Thyroid gland (tissue), 4 donors: ENCODE measurements around the gene KCNJ12.

ENCODE experiments used
- POLR2A ChIP-seq, 2 donors: fragments of 450-650 bp; IDR thresholded peaks; one replicate each; pipeline ENCODE4 v1.6.1; 2017; ENCODE audit warnings: antibody characterized with exemption in 2 of 2, mild to moderate bottlenecking in 2 of 2, moderate library complexity in 1 of 2
- TF ChIP-seq, protein P1 (sequence below), 6 experiments: fragments of 200-600 bp in 3 of 6; fragments of 450-650 bp in 3 of 6; sonication (generic) in 3 of 6; IDR thresholded peaks; one replicate each; pipeline ENCODE4 v1.5.1; 2016 to 2019; ENCODE audit warnings: antibody characterized with exemption in 6 of 6, mild to moderate bottlenecking in 2 of 6, inconsistent platforms in 1 of 6, moderate library complexity in 1 of 6

DNA sequence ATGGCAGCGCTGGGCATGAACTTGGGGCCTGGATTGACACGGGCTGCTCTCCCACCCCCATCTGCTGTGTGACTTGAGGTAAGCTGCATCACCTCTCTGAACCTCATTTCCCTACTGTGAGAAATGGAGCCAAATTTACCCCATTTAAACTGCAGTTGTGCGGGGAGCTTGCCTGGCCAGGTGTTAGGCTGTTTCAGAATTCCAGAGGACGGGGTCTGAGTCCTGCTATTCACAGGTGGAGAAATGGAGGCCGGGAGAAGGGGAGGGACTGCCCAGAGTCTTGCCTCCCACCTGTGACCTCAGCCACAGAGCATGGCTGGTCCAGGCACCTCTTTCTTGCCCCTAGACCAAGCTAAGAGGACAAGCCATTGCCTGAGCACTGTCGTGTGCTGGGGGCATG is 12.8 kb downstream of the KCNJ12 start:
- TF ChIP-seq, protein P1, sequence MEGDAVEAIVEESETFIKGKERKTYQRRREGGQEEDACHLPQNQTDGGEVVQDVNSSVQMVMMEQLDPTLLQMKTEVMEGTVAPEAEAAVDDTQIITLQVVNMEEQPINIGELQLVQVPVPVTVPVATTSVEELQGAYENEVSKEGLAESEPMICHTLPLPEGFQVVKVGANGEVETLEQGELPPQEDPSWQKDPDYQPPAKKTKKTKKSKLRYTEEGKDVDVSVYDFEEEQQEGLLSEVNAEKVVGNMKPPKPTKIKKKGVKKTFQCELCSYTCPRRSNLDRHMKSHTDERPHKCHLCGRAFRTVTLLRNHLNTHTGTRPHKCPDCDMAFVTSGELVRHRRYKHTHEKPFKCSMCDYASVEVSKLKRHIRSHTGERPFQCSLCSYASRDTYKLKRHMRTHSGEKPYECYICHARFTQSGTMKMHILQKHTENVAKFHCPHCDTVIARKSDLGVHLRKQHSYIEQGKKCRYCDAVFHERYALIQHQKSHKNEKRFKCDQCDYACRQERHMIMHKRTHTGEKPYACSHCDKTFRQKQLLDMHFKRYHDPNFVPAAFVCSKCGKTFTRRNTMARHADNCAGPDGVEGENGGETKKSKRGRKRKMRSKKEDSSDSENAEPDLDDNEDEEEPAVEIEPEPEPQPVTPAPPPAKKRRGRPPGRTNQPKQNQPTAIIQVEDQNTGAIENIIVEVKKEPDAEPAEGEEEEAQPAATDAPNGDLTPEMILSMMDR (IDR thresholded peaks at IDR 0.05): no peak
- no peak for TF ChIP-seq POLR2A (IDR thresholded peaks at IDR 0.05)
